ENCODE measurements around the gene TBC1D3L.
"Not testable (repeated sequence)": the region's sequence is repeated elsewhere in the genome, so short reads cannot be mapped to it uniquely, and the experiment has no call there.

TBC1D3L gene

GRCh38 chr17:37988960-37989359 is at the start of gene TBC1D3L:
TBC1D3L (minus strand) TSS chr17:37989060; CDS start chr17:37987520, 1,540 bp downstream.
- DNase-seq = not testable (repeated sequence)

- DNase-seq = not testable (repeated sequence)
Observed at GRCh38 chr17:38003676-38004075, 14.8 kb upstream of the TBC1D3L start, which contains the start of gene TBC1D3D. TBC1D3D (plus strand) TSS chr17:38003976; CDS start chr17:38005561, 1,585 bp downstream.

All from hypothalamus (tissue), 51 donors.